GM20431 (cell line): Measurements from ENCODE around the gene ICOS.

Experiments
- in situ Hi-C: fragments of 300-500 bp; cut with MseI, MboI; formaldehyde crosslinking; loops from one replicate; pipeline ENCODE4 v1.15.0; 2020; ENCODE audit warnings: low sequenced_read_pairs; ENCODE audit not compliant: unreplicated experiment

ICOS gene, protein sequence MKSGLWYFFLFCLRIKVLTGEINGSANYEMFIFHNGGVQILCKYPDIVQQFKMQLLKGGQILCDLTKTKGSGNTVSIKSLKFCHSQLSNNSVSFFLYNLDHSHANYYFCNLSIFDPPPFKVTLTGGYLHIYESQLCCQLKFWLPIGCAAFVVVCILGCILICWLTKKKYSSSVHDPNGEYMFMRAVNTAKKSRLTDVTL

DNA sequence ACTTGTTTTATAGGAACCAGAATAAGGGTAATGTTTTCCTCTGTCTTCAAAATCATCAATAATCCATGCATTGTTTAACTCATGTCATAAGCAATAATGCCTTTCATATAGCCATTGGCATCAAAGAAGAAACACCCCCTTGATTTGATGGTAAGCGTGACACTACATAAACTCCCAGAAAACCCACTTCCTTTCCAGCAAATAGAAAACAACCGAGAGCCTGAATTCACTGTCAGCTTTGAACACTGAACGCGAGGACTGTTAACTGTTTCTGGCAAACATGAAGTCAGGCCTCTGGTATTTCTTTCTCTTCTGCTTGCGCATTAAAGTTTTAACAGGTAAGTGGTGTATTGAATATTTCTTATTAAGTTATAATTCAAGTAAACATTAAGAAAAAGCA lies at the start of gene ICOS:
Gene ICOS, plus strand, starts transcription at position 229 of the 400 bp plus-strand sequence. Its CDS starts 52 bp downstream, at position 281.
- in situ Hi-C loops: no loop called here

- in situ Hi-C loops: no loop called here
These were observed 48.9 kb upstream of the ICOS start for GRCh38 chr2:203887677-203888076.

DNA sequence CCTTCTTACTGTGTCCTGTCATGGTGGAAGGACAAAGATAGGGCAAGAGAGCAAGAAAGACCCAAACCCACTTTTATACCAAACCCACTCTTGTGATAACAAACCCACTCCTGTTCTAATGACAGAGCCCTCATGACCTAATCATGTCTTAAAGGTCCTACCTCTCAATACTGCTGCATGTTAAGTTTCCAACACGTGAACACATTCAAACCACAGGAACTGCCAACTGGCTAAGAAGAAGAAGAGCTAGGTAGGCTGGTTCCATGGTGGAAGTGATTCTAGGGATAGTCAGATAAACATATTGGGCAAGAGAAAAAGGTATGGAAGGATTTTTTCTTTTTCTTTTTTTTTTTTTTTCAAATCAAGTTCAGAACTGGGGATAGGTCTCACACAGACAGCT lies 47.0 kb upstream of the ICOS start:
- in situ Hi-C loops: no loop called here

DNA sequence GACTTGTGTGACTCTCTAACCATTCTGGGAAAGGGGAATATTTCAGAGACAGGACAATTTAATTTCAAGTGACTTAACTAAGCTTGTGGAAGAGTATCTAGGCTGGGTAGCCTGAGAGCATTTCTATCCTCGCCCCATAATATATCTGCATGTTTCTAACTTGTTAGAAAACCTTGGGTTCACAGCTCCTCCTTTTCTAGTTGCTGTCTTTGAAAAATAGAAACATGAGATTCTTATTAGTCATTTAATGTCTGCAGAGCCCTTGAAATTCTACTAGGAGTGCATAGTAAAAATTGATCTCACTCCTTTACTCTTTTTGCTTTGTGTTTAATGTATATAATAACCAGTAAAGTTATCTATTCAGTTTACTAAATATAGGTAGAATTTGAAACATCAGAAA lies 46.6 kb upstream of the ICOS start:
- in situ Hi-C loops: no loop called here

GRCh38 chr2:203890733-203891132 lies 45.8 kb upstream of the ICOS start:
- in situ Hi-C loops: no loop called here

DNA sequence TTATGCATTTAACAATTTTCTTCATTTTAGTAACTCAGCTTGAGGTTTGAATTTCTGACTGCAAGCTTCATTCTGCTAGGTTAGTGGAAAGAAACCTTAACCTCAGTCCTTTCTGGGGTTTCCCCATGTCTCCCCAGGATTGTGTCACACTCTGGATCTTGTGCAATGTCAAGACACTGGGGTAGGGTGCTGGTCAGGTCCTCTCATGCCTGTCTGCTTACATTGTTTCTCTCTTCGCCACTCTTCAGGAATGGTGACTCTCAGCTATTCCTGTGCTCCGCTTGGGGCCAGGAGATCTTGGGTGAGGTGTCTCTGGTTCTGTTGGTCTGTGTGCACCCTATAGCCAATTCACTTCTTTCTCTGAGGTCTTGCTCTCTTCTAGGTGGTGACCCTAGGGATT lies 45.1 kb upstream of the ICOS start:
- in situ Hi-C loops: no loop called here

DNA sequence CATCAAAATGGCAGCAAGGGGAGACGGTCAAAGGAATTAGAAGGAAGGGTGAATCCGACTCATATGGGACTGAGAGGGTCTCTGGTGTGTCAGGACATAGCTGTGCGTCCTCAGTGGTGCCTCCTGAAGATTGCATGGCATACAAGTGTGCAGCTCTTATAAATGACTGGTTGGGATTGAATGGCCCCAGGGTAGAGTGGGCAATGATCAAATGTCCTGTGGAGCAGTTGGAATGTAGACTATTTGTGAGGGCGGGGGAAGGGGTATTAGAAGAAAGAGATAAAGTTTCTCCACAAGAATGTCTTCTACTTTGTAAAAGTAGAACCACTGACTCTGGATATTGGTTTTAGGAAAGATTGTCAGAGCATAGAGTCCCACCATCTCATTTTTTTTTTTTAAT lies 44.4 kb upstream of the ICOS start:
- in situ Hi-C loops: no loop called here

DNA sequence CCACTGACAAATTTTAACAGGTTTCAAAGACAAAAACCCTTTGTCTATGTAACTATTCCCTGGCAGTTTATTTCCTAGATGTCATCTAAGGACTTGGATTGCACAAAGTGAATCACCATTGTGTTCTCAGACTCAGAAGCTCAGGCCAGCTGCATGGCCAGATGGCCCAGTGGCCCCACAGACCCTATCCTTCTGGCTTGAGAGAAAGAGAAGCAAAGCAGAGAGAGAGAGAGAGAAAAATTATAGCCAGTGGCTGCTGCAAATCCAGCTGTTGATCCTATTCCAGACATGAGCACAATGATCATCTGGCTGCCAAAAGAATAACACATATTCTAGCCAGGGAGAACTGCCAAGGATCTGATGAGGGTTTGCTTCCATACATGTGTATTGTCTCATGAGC lies 43.2 kb upstream of the ICOS start:
- in situ Hi-C loops: no loop called here

GRCh38 chr2:203893840-203894239 lies 42.7 kb upstream of the ICOS start:
- in situ Hi-C loops: no loop called here

- in situ Hi-C loops: no loop called here
These were observed 42.3 kb upstream of the ICOS start for GRCh38 chr2:203894262-203894661.

DNA sequence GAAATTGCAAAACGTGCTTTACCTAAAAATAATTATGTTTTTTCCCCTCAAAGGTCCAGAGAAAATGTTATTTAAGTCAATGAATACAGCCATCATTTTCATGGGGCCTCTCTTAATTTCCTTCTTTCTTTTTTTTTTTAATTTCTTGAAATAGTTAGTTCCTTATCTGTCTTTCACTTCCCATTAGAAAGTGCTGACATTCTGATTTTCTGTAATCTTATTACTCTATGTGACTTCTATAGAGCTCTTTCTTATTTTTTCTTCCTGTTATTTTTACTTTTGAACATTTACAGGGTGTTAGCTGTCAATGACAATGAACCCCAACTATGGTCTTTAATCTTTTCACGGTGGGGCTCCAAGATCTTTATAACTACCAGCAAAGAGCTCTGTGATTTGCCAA lies 39.0 kb upstream of the ICOS start:
- in situ Hi-C loops: no loop called here

GRCh38 chr2:203898657-203899056 lies 37.9 kb upstream of the ICOS start:
- in situ Hi-C loops: no loop called here

GRCh38 chr2:203900253-203900652 lies 36.3 kb upstream of the ICOS start:
- in situ Hi-C loops: loop anchor here (25.0 kb wide), 1 partner anchor 413 kb away; no protein-coding TSS in a partner anchor

DNA sequence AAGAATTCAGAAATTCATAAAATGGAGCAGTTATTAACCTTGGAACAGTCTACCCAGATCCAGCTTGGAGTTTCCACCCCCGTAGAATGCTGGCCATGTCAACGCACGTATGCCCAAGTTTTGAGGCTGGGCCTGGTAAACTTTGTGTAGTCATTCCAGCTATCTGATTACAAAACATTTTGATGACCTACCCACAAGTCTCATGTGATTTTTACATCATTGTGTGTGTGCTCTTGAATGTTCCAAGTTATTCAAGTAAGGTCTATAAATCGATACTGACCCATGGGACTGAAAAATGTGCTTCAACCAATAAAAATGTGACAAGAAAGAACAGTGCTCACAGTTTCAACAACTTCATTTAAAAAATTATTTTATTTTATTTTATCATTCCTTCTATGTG lies 32.5 kb upstream of the ICOS start:
- in situ Hi-C loops: loop anchor here (25.0 kb wide), 1 partner anchor 417 kb away; no protein-coding TSS in a partner anchor

DNA sequence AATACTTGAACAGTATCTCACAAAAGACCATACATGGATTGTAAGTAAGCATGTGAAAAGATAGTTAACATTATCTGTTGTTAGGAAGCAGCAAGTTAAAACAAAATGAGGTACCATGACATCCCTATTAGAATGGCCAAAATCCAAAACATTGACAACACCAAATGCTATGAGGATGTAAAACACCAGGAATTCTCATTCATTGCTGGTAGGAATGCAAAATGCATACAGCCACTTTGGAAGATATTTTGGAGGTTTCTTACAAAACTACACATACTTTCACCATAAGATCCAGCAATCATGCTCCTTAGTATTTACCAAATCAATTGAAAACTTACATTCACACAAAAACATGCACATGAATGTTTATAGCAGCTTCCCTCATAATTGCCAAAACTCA lies 30.9 kb upstream of the ICOS start:
- in situ Hi-C loops: loop anchor here (25.0 kb wide), 1 partner anchor 418 kb away; no protein-coding TSS in a partner anchor

GRCh38 chr2:203908066-203908796 lies 28.3 kb upstream of the ICOS start:
- in situ Hi-C loops: loop anchor here (25.0 kb wide), 1 partner anchor 421 kb away; no protein-coding TSS in a partner anchor

GRCh38 chr2:203908797-203909185 lies 27.8 kb upstream of the ICOS start:
- in situ Hi-C loops: loop anchor here (25.0 kb wide), 1 partner anchor 421 kb away; no protein-coding TSS in a partner anchor

DNA sequence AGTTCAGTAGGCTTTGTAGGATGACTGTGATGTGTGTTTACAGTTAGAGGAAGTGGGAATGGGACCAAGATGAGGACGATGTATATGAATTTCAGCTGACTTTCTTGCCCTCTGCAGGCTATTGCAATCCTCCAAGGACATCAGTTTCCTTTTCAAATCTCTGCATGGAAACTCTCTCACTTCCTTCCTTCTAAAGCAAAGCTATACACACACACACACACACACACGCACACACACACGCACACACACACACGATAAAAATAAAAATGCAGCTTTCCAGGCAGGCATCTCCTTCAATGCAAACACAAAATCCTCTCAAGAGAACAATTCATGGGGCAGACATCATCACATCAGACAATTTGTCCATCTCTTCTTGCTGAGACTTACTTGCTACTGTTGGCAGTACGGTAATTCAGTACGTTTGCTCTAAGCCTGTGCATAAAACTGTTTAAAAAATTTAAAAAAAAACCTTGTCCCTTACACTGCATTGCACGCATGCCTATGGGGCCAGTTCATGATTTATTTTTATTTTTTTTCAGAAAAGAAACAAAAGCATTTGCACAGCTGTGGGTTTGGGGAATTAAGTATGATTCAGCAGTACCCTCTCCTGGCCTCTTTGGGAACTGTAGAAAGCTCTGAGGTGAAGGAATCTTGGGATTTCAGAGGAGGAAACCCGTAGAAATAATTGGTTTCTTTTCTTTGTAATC lies 27.1 kb upstream of the ICOS start:
- in situ Hi-C loops: loop anchor here (25.0 kb wide), 1 partner anchor 422 kb away; no protein-coding TSS in a partner anchor

DNA sequence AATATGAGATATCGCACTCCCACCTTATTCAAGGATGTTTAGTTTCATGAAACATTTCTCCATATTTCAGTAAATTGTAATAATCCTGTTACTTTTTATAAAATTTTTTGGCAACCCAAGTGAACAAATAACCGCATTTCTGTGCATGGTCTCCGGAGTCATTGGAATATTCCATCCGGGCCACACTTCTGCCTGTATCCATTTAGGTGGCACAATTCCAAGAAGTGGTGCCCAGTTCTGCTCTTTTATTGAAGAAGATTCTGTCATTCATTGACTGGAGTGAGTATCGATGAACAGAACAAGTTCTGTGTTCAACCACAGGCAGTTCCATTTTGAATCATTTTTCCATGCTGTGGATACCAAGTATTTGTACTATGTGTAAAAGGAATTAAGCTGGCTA lies 26.6 kb upstream of the ICOS start:
- in situ Hi-C loops: loop anchor here (25.0 kb wide), 1 partner anchor 423 kb away; no protein-coding TSS in a partner anchor

- in situ Hi-C loops: loop anchor here (25.0 kb wide), 1 partner anchor 427 kb away; no protein-coding TSS in a partner anchor
These were observed 22.6 kb upstream of the ICOS start for GRCh38 chr2:203913947-203914346.
